Chondrocyte (in vitro differentiated cells): Measurements from ENCODE around the gene CD300LG. TPM values are rescaled to one million over a fixed set of nuclear protein-coding genes. Genes with fewer than 3 reads are reported as not detected.
A peak's percentile ranks its signal among the peaks of the same experiment; 100 is the strongest.

ENCODE experiments used
- DNase-seq: peaks from one replicate; pipeline ENCODE4 v3.0.0; 2021; ENCODE audit warnings: mixed read lengths, low spot score
- H3K27ac Mint-ChIP-seq: one replicate; pipeline ENCODE4 v1.8.0; 2021; ENCODE audit warnings: mild to moderate bottlenecking, moderate library complexity, mixed read lengths; ENCODE audit not compliant: unreplicated experiment
- H3K27me3 Mint-ChIP-seq: 2 replicates; pipeline ENCODE4 v1.8.0; 2021; ENCODE audit warnings: low read depth, mixed read lengths
- H3K36me3 Mint-ChIP-seq: 2 replicates; pipeline ENCODE4 v1.8.0; 2021; ENCODE audit warnings: low read depth, mixed read lengths
- H3K4me1 Mint-ChIP-seq: 2 replicates; pipeline ENCODE4 v1.8.0; 2021; ENCODE audit warnings: low read depth, mild to moderate bottlenecking, mixed read lengths
- H3K4me3 Mint-ChIP-seq: one replicate; pipeline ENCODE4 v1.8.0; 2021; ENCODE audit warnings: mild to moderate bottlenecking, moderate library complexity, mixed read lengths; ENCODE audit not compliant: unreplicated experiment
- H3K9me3 Mint-ChIP-seq: 2 replicates; pipeline ENCODE4 v1.8.0; 2021; ENCODE audit warnings: low read depth, mixed read lengths
- total RNA-seq: library from RNA; stranded (reverse); gene quantifications from 3 replicates; pipeline ENCODE4 v1.2.1, GENCODE V29; 2021
- TF ChIP-seq, protein P1 (sequence below): fragments of 200-600 bp; sonication (generic); IDR thresholded peaks from 2 replicates; pipeline ENCODE4 v1.5.0; 2021; ENCODE audit warnings: antibody characterized with exemption, mild to moderate bottlenecking, moderate library complexity

Gene CD300LG
- total RNA-seq, 1 donor from 2014 or later, result not detected

DNA sequence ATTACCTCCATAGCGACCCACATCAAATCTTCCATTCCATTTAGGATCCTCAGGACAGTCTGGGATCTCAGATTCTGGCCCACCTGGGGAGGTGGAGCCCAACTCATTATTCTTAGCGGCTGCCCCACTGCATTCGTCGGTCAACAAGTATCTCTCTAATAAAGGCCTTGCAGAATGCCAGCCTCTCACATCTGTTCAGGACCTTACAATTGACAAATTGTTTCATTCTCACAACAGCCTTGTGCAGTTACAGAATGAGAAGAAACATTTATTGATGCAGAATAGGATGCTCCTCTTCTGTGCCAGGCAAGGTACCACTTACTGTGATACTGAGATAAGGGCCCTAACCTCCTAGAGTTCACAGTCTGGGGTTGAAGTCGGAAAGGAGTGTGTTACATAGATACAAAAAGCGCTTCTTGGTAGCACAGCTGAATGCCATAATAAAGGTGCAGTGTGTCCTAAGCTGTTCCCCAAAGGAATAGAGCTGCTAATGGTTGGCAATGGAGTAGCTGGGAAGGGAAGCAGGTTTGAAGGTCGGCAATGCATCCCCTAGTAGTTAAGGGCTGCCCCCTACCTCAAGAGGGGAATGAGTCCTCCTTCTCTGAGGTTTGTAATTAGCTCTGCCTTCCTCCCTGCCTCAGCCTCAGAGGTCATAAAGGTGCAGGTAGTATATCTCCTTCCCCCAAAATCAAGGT is 62.7 kb downstream of the CD300LG start:
- no peak overlapping the region for H3K4me3 Mint-ChIP-seq
- no peaks in the 10 kb centered on the region for H3K9me3 Mint-ChIP-seq
- H3K4me1 Mint-ChIP-seq, result peaks cover 19% of the 10 kb centered on the region
- H3K27ac Mint-ChIP-seq, result peak overlapping the region; percentile 52
- H3K27me3 Mint-ChIP-seq, result peaks cover 6% of the 10 kb centered on the region
- no peak for DNase-seq
- H3K36me3 Mint-ChIP-seq, result no peaks in the 10 kb centered on the region
- TF ChIP-seq, protein P1, sequence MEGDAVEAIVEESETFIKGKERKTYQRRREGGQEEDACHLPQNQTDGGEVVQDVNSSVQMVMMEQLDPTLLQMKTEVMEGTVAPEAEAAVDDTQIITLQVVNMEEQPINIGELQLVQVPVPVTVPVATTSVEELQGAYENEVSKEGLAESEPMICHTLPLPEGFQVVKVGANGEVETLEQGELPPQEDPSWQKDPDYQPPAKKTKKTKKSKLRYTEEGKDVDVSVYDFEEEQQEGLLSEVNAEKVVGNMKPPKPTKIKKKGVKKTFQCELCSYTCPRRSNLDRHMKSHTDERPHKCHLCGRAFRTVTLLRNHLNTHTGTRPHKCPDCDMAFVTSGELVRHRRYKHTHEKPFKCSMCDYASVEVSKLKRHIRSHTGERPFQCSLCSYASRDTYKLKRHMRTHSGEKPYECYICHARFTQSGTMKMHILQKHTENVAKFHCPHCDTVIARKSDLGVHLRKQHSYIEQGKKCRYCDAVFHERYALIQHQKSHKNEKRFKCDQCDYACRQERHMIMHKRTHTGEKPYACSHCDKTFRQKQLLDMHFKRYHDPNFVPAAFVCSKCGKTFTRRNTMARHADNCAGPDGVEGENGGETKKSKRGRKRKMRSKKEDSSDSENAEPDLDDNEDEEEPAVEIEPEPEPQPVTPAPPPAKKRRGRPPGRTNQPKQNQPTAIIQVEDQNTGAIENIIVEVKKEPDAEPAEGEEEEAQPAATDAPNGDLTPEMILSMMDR, result no peak

DNA sequence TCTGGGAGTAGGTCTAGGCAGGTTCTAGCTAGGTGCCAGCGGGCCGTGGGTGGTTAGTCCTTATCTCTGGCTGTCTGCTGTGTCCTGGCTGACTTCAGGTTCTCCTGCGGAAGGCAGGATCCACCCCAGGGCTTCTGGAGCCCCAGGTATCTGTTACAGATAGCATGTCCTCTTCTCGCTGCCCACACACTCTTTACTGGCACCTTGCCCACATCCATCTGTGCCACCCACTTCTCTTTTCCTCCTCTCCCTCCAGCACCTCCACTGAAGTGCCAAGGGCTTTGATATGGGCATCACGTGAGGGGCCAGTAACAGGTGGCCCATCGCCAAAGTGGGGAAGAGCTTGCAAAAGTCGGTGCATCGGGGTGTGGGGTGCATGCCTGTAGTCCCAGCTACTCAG is 64.9 kb downstream of the CD300LG start:
- H3K9me3 Mint-ChIP-seq, result no peaks in the 10 kb centered on the region
- peaks cover 12% of the 10 kb centered on the region for H3K27me3 Mint-ChIP-seq
- no peak overlapping the region for H3K4me3 Mint-ChIP-seq
- no peak overlapping the region for H3K27ac Mint-ChIP-seq
- peaks cover 9% of the 10 kb centered on the region for H3K4me1 Mint-ChIP-seq
- TF ChIP-seq, protein P1, result no peak
- no peaks in the 10 kb centered on the region for H3K36me3 Mint-ChIP-seq
- DNase-seq, result no peak

- Mint-ChIP-seq H3K4me3 (no peak overlapping the region), H3K9me3 (no peaks in the 10 kb centered on the region), H3K27me3 (peaks cover 12% of the 10 kb centered on the region)
Observed at GRCh38 chr17:43912635-43913304, 65.8 kb downstream of the CD300LG start.

More at GRCh38 chr17:43912635-43913304, 65.8 kb downstream of the CD300LG start:
- Mint-ChIP-seq H3K4me1 (peaks cover 7% of the 10 kb centered on the region), H3K36me3 (no peaks in the 10 kb centered on the region), H3K27ac (no peak overlapping the region)
- no peak for DNase-seq
- TF ChIP-seq, protein P1, result no peak

Other genes with a start within 250 kb of the CD300LG start
- gene MEOX1, start 185.3 kb upstream of the CD300LG start, total RNA-seq, result 0.07 TPM in 1 of 3 replicates, not detected in the others
- gene SOST, start 88.4 kb upstream of the CD300LG start, total RNA-seq, result not detected in 3 replicates
- 39.4 to 60.2 TPM (median 57.7 TPM) in 3 replicates for gene DUSP3, start 68.2 kb upstream of the CD300LG start, total RNA-seq
- not detected in 3 replicates for gene CFAP97D1, start 66.7 kb upstream of the CD300LG start, total RNA-seq
- gene MPP3, start 14.0 kb upstream of the CD300LG start, total RNA-seq, result 13.3 to 15.6 TPM (median 14.4 TPM) in 3 replicates
- 7.0 to 7.8 TPM (median 7.5 TPM) in 3 replicates for gene MPP2, start 60.4 kb downstream of the CD300LG start, total RNA-seq
- gene PPY, start 95.3 kb downstream of the CD300LG start, total RNA-seq, result not detected in 3 replicates
- gene PYY, start 106.8 kb downstream of the CD300LG start, total RNA-seq, result not detected in 3 replicates
- gene NAGS, start 157.4 kb downstream of the CD300LG start, total RNA-seq, result 0.40 to 0.51 TPM (median 0.41 TPM) in 3 replicates
- gene TMEM101, start 167.8 kb downstream of the CD300LG start, total RNA-seq, result 14.1 to 20.4 TPM (median 19.0 TPM) in 3 replicates
- gene LSM12, start 219.5 kb downstream of the CD300LG start, total RNA-seq, result 48.3 to 51.0 TPM (median 49.7 TPM) in 3 replicates
- gene G6PC3, start 223.6 kb downstream of the CD300LG start, total RNA-seq, result 52.3 to 70.5 TPM (median 59.2 TPM) in 3 replicates